K562 (cell line): ENCODE results near the gene OPHN1. TPM values are rescaled to one million over a fixed set of nuclear protein-coding genes. Genes with fewer than 3 reads are reported as not detected.

Experiments
- ATF4 ChIP-seq: fragments of 450-650 bp; formaldehyde crosslinking; IDR thresholded peaks from 2 replicates; pipeline ENCODE4 v1.4.0; 2022; ENCODE audit warnings: mild to moderate bottlenecking, moderate library complexity
- CEBPG ChIP-seq, 3 experiments: fragments of 200-800 bp in 1 of 3; sonication (Bioruptor generic) in 1 of 3; sonication (generic) in 1 of 3; formaldehyde crosslinking in 1 of 3; IDR thresholded peaks in 2 of 3; conservative IDR thresholded peaks in 1 of 3; 2 replicates each; pipeline versions ENCODE4 v1.6.1 to v1.8.0; 2016 to 2022; ENCODE audit warnings: missing compliant biosample characterization in 2 of 3, missing genetic modification characterization in 2 of 3, mild to moderate bottlenecking in 1 of 3, missing genetic modification reagents in 1 of 3
- CEBPZ ChIP-seq: fragments of 150-350 bp; IDR thresholded peaks from 2 replicates; pipeline ENCODE4 v1.6.1; 2014; ENCODE audit warnings: low read depth, mild to moderate bottlenecking, low read length, borderline replicate concordance
- CREB5 ChIP-seq: fragments of 250-450 bp; sonication (Bioruptor Pico); IDR thresholded peaks from 2 replicates; pipeline ENCODE4 v1.5.0; 2020; ENCODE audit warnings: mild to moderate bottlenecking
- GATAD2A ChIP-seq: fragments of 450-650 bp; IDR thresholded peaks from 2 replicates; pipeline ENCODE4 v1.6.1; 2017
- HSF4 ChIP-seq: fragments of 250-450 bp; sonication (Bioruptor Pico); IDR thresholded peaks from 2 replicates; pipeline ENCODE4 v2.1.2; 2022; ENCODE audit warnings: mild to moderate bottlenecking, moderate library complexity, borderline replicate concordance
- JUND ChIP-seq, 2 experiments: IDR thresholded peaks; 2 replicates in 1 of 2; 3 replicates in 1 of 2; pipeline ENCODE4 v1.6.1; 2011; ENCODE audit warnings: borderline replicate concordance in 2 of 2, low read depth in 2 of 2, low read length in 2 of 2, improper control_type of control experiment in 1 of 2, missing biosample characterization in 1 of 2, missing genetic modification characterization in 1 of 2, missing genetic modification reagents in 1 of 2
- LEF1 ChIP-seq: fragments of 450-650 bp; IDR thresholded peaks from 2 replicates; pipeline ENCODE4 v1.6.1; 2016; ENCODE audit warnings: mild to moderate bottlenecking
- NR0B1 ChIP-seq: fragments of 450-650 bp; IDR thresholded peaks from one replicate; pipeline ENCODE4 v1.6.1; 2018; ENCODE audit warnings: mild to moderate bottlenecking, moderate library complexity; ENCODE audit not compliant: partially characterized antibody
- PML ChIP-seq: IDR thresholded peaks from 2 replicates; pipeline ENCODE4 v1.6.1; 2012; ENCODE audit warnings: low read length, inconsistent platforms
- ZNF217 ChIP-seq: sonication (generic); formaldehyde crosslinking; IDR thresholded peaks from 2 replicates; pipeline ENCODE4 v1.8.0; 2022; ENCODE audit warnings: mild to moderate bottlenecking, missing genetic modification reagents
- ZNF639 ChIP-seq, 2 experiments: fragments of 200-800 bp in 1 of 2; sonication (Bioruptor generic) in 1 of 2; sonication (generic) in 1 of 2; formaldehyde crosslinking in 1 of 2; IDR thresholded peaks in 1 of 2; conservative IDR thresholded peaks in 1 of 2; 2 replicates each; pipeline versions ENCODE4 v1.5.0 to v1.6.1; 2016 to 2020; ENCODE audit warnings: missing compliant biosample characterization in 1 of 2, missing genetic modification characterization in 1 of 2, missing genetic modification reagents in 1 of 2
- polyA plus RNA-seq, 8 experiments: library from polyadenylated mRNA; depleted of rRNA in 4 of 8; stranded (reverse) in 5 of 8; unstranded in 3 of 8; fragments of >200 nt; fragmentation: Nextera tagmentation in 2 of 8; fragmentation: Illumina TruSeq in 1 of 8; extraction: Ambion mirVana in 2 of 8; extraction: Trizol in 1 of 8; gene quantifications; 2 replicates each; pipeline versions ENCODE4 v1.2.1 to v1.2.3, GENCODE V29; 2011 to 2014; ENCODE audit warnings: inconsistent platforms in 1 of 8, missing spikeins in 1 of 8
- total RNA-seq, 7 experiments: library from RNA; depleted of rRNA in 6 of 7; stranded (reverse); fragments of >200 nt in 6 of 7; fragmentation: Illumina TruSeq in 2 of 7; extraction: Trizol in 2 of 7; gene quantifications; 2 replicates each; pipeline versions ENCODE4 v1.2.1 to v1.2.3, GENCODE V29; 2011 to 2021; ENCODE audit warnings: low replicate concordance in 1 of 7

OPHN1 gene
- total and polyA plus RNA-seq, 9 of the 15 experiments (the other 6 are each of a cell fraction or from before 2014, with no cell fraction given), result 0.28 to 1.8 (median 1.0) TPM

- no peak for TF ChIP-seq LEF1
- no peak for TF ChIP-seq HSF4 (CRISPR knock-in tag)
- TF ChIP-seq GATAD2A, result no peak
- TF ChIP-seq ZNF639 (CRISPR knock-in tag; conservative IDR thresholded peaks at IDR 0.05 in 1 of 2, IDR thresholded peaks at IDR 0.05 in 1 of 2), result no peak
- TF ChIP-seq JUND (IDR thresholded peaks at IDR 0.05; ENCODE audit: borderline replicate concordance, low read depth, low read length), result peak; percentile 62; the same call in 1 of the 2 replicates
- TF ChIP-seq JUND (tag; IDR thresholded peaks at IDR 0.05; ENCODE audit: borderline replicate concordance, low read depth, low read length), result 0 out of 3 replicates have a peak, but pooled peaks have one; percentile 21
- TF ChIP-seq ZNF217 (CRISPR knock-in tag), result no peak
- TF ChIP-seq PML, result no peak
- TF ChIP-seq ATF4 (CRISPR knock-in tag), result peak; percentile 48; the same call in 1 of the 2 replicates
- TF ChIP-seq CEBPZ, result no peak
- no peak for TF ChIP-seq CREB5
- TF ChIP-seq NR0B1, result no peak
- TF ChIP-seq CEBPG (CRISPR knock-in tag; IDR thresholded peaks at IDR 0.05), result peak; percentile 81
- peak; percentile 63 to 91 for TF ChIP-seq CEBPG (tag; conservative IDR thresholded peaks at IDR 0.05 in 1 of 2, IDR thresholded peaks at IDR 0.05 in 1 of 2)
Observed at GRCh38 chrX:68273887-68274286, 159.4 kb downstream of the OPHN1 start (continued).
